Activated CD8-positive, alpha-beta T cell treated with anti-CD3 and anti-CD28 coated beads for 36 hours (primary cell): Measurements from ENCODE around the gene PTGER1. TPM values are rescaled to one million over a fixed set of nuclear protein-coding genes. Genes with fewer than 3 reads are reported as not detected.

Source experiments
- ATAC-seq: fragments of 200-7000 bp; cut with Tn5 transposase; one replicate; pipeline ENCODE4 v1.10.0; 2021; ENCODE audit warnings: mild to moderate bottlenecking, moderate library complexity
- CTCF ChIA-PET: fragments of 350-600 bp; sonication (Branson Sonifier 250); formaldehyde crosslinking; loops from one replicate; lab custom pipeline; 2021; ENCODE audit warnings: antibody characterized with exemption; lab: Charles Lee
- POLR2A ChIA-PET: fragments of 350-600 bp; sonication (Branson Sonifier 250); formaldehyde crosslinking; loops from one replicate; lab custom pipeline; 2021; ENCODE audit warnings: antibody characterized with exemption; lab: Charles Lee
- DNase-seq: peaks from one replicate; pipeline ENCODE4 v3.0.0-alpha.2; 2020
- H3K27ac Mint-ChIP-seq: one replicate; pipeline ENCODE4 v1.8.0; 2021; ENCODE audit warnings: mild to moderate bottlenecking, mixed read lengths
- H3K27me3 Mint-ChIP-seq: one replicate; pipeline ENCODE4 v1.8.0; 2021; ENCODE audit warnings: mixed read lengths
- H3K36me3 Mint-ChIP-seq: one replicate; pipeline ENCODE4 v1.8.0; 2021; ENCODE audit warnings: low read depth, mixed read lengths
- H3K4me1 Mint-ChIP-seq: one replicate; pipeline ENCODE4 v1.8.0; 2021; ENCODE audit warnings: low read depth, mixed read lengths
- H3K4me3 Mint-ChIP-seq: one replicate; pipeline ENCODE4 v1.8.0; 2021; ENCODE audit warnings: mild to moderate bottlenecking, moderate library complexity, mixed read lengths
- H3K9me3 Mint-ChIP-seq: one replicate; pipeline ENCODE4 v1.8.0; 2021; ENCODE audit warnings: mixed read lengths
- CTCF ChIP-seq: fragments of 200-600 bp; IDR thresholded peaks from one replicate; pipeline ENCODE4 v1.8.0; 2022; ENCODE audit warnings: antibody characterized with exemption, mild to moderate bottlenecking
- intact Hi-C: fragments of 100-400 bp; cut with micrococcal nuclease; formaldehyde crosslinking; loops from one replicate; pipeline ENCODE4 v1.10.0; 2022
- total RNA-seq, 2 experiments: library from RNA; stranded (reverse); gene quantifications; one replicate each; pipeline ENCODE4 v1.2.3, GENCODE V29; 2021

PTGER1 gene
- total RNA-seq, 2 experiments from 2014 or later = 0.43 TPM

GRCh38 chr19:14503285-14503684, 28.1 kb upstream of the PTGER1 start:
- Mint-ChIP-seq H3K4me1 (peaks cover 28% of the 10 kb centered on the region), H3K4me3 (no peak overlapping the region), H3K36me3 (no peaks in the 10 kb centered on the region), H3K27ac (no peak overlapping the region), H3K9me3 (no peaks in the 10 kb centered on the region), H3K27me3 (no peaks in the 10 kb centered on the region)
- DNase-seq (no peak), ATAC-seq (no peak)
- ChIA-PET POLR2A (interaction anchor here (4.1 kb wide), 1 partner anchor 14 kb away, joined by 23 read pairs; the partner anchor contains the start of gene DNAJB1), CTCF (interaction anchor here (0.8 to 3.2 kb wide), 6 partner anchors 8 to 183 kb away, joined by 4 to 23 read pairs (median 8); partner anchors contain the start of gene GIPC1)
- no peak for TF ChIP-seq CTCF
- intact Hi-C loops = no loop called here

- intact Hi-C loops = no loop called here
- Mint-ChIP-seq H3K36me3 (no peaks in the 10 kb centered on the region), H3K27me3 (no peaks in the 10 kb centered on the region), H3K4me3 (no peak overlapping the region), H3K9me3 (no peaks in the 10 kb centered on the region), H3K4me1 (peaks cover 22% of the 10 kb centered on the region), H3K27ac (no peak overlapping the region)
- no peak for DNase-seq
- POLR2A ChIA-PET = interaction anchor here (4.1 kb wide), 1 partner anchor 15 kb away, joined by 23 read pairs; the partner anchor contains the start of gene DNAJB1
- no peak for TF ChIP-seq CTCF
- ATAC-seq = no peak
- CTCF ChIA-PET = interaction anchor here (1.0 to 2.1 kb wide), 3 partner anchors 22 to 24 kb away, joined by 3 to 8 read pairs (median 6); no protein-coding TSS in a partner anchor
Observed at GRCh38 chr19:14502334-14503092, 27.4 kb upstream of the PTGER1 start.

- TF ChIP-seq CTCF = no peak
- peak overlapping the region; percentile 79 for H3K4me3 Mint-ChIP-seq
- no peaks in the 10 kb centered on the region for H3K36me3 Mint-ChIP-seq
- ChIA-PET POLR2A (interaction anchor here (1.8 to 2.6 kb wide), 2 partner anchors 16 to 19 kb away, joined by 5 to 7 read pairs; no protein-coding TSS in a partner anchor), CTCF (interaction anchor here (0.6 to 5.6 kb wide), 7 partner anchors 7 to 513 kb away, joined by 3 to 37 read pairs (median 7); no protein-coding TSS in a partner anchor)
- intact Hi-C loops = no loop called here
- H3K27ac Mint-ChIP-seq = no peak overlapping the region
- peaks cover 18% of the 10 kb centered on the region for H3K4me1 Mint-ChIP-seq
- no peaks in the 10 kb centered on the region for H3K27me3 Mint-ChIP-seq
- no peaks in the 10 kb centered on the region for H3K9me3 Mint-ChIP-seq
- DNase-seq (no peak), ATAC-seq (no peak)
Observed at GRCh38 chr19:14497228-14497921, 22.2 kb upstream of the PTGER1 start.

DNA sequence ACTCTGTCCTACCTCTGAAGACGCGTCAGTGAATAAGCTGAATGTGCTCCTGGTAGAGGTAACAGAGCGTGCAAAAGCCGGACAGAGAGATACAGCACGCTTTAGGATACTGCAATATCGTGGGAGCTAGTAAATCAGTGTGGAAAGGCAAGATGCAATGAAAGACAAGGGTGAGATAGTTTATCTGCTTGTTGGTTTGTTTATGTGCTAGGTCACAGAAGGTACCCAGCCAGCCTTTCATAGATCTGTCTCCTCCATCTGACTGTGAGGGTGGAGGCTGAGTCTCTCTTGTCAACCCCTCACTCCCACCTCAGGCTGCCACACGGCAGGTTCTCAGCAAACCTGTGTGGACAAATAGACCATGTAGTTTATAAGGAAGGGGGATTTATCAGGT, 21.7 kb upstream of the PTGER1 start:
- TF ChIP-seq CTCF = no peak
- CTCF ChIA-PET = interaction anchor here (0.6 to 5.6 kb wide), 6 partner anchors 8 to 512 kb away, joined by 3 to 37 read pairs (median 7); no protein-coding TSS in a partner anchor
- no peaks in the 10 kb centered on the region for H3K27me3 Mint-ChIP-seq
- H3K9me3 Mint-ChIP-seq = no peaks in the 10 kb centered on the region
- peak overlapping the region; percentile 79 for H3K4me3 Mint-ChIP-seq
- ATAC-seq = no peak
- H3K27ac Mint-ChIP-seq = peak overlapping the region; percentile 36
- H3K36me3 Mint-ChIP-seq = no peaks in the 10 kb centered on the region
- intact Hi-C loops = no loop called here
- POLR2A ChIA-PET = interaction anchor here (1.8 to 2.6 kb wide), 2 partner anchors 16 to 20 kb away, joined by 5 to 7 read pairs; no protein-coding TSS in a partner anchor
- DNase-seq = no peak
- H3K4me1 Mint-ChIP-seq = peaks cover 18% of the 10 kb centered on the region
